ENCODE data around the gene RGS7. TPM values are rescaled to one million over a fixed set of nuclear protein-coding genes. Genes with fewer than 3 reads are reported as not detected.

RGS7 gene
- total and polyA plus RNA-seq, 2 of the 8 experiments (the other 6 are each of a cell fraction or from before 2014, with no cell fraction given), result 1.6 to 3.0 TPM

DNA sequence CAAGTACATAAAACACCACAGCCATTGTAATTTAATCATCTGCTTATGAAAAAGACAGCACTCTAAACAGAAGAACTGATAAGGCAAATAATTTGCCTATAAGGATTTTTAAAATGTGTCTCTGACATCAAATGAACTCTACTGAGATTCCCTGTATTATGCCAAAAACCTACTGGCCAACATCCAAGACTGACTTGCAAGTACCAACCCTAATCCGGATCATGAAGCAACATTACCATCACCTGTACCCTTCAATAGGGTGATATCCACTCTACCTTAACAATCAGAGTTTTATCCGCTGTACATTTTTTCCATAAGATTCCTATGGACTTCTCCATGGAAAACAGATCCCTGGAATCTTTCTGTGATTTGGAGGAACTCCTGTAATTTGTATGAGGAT lies 4.6 kb downstream of the RGS7 start (continued):
- TF ChIP-seq BCL11A (IDR thresholded peaks at IDR 0.05; ENCODE audit: low read depth in 2 of 2, low read length in 2 of 2) (no peak), SIN3A (conservative IDR thresholded peaks at IDR 0.05 in 1 of 2, IDR thresholded peaks at IDR 0.05 in 1 of 2; ENCODE audit: low read depth in 1 of 2, low read length in 2 of 2) (no peak), TAF7 (optimal IDR thresholded peaks at IDR 0.05; ENCODE audit: borderline replicate concordance, low read depth, low read length) (no peak), HDAC2 (IDR thresholded peaks at IDR 0.05; ENCODE audit: borderline replicate concordance in 1 of 2, low read depth in 2 of 2, low read length in 2 of 2) (no peak), SAP30 (IDR thresholded peaks at IDR 0.05; ENCODE audit: insufficient read depth, insufficient replicate concordance, low read length) (no peak)
